Measurements from ENCODE around the gene BLCAP.

BLCAP gene

GRCh38 chr20:37510226-37510625 lies 17.4 kb downstream of the BLCAP start:
- no peak overlapping the region for H2AK5ac ChIP-seq (ENCODE audit: low read length)
- no peak for DNase-seq
- no peak overlapping the region for H4K12ac ChIP-seq (ENCODE audit: low read depth, low read length)
- no peaks in the 10 kb centered on the region for H3K9me3 ChIP-seq (ENCODE audit: insufficient read depth, low read depth, low read length)
- no peak overlapping the region for H3K27ac ChIP-seq (ENCODE audit: low read depth, low read length)
- H3K18ac ChIP-seq (ENCODE audit: low read length) = no peak overlapping the region
- H3K4ac ChIP-seq (ENCODE audit: low read depth, low read length) = no peak overlapping the region
- no CpG with 5 or more reads among the region's 5 CpGs for WGBS (ENCODE audit: extremely low coverage, insufficient coverage, insufficient read length)
- no peaks in the 10 kb centered on the region for H3K79me2 ChIP-seq (ENCODE audit: control insufficient read depth, insufficient read depth, low read length, poor library complexity)
- H2BK5ac ChIP-seq (ENCODE audit: low read depth, low read length, poor library complexity) = no peak overlapping the region
- no peak overlapping the region for H2BK120ac ChIP-seq (ENCODE audit: insufficient read depth, low read length, poor library complexity)
- no peak overlapping the region for H3K4me2 ChIP-seq (ENCODE audit: low read length)
- H3K14ac ChIP-seq (ENCODE audit: low read length) = no peak overlapping the region
- no peaks in the 10 kb centered on the region for H3K27me3 ChIP-seq (ENCODE audit: insufficient read depth, low read length)
- no peak overlapping the region for H3K4me3 ChIP-seq (ENCODE audit: low read depth, low read length)
- H3K36me3 ChIP-seq (ENCODE audit: control insufficient read depth in 1 of 2, insufficient read depth in 2 of 2, low read length in 2 of 2) = peaks cover 26 to 50% of the 10 kb centered on the region in 2 experiments
- H4K91ac ChIP-seq (ENCODE audit: low read depth, low read length) = no peak overlapping the region
- H2BK12ac ChIP-seq (ENCODE audit: low read length) = no peak overlapping the region
- H3K79me1 ChIP-seq (ENCODE audit: low read length) = no peaks in the 10 kb centered on the region
- H4K8ac ChIP-seq (ENCODE audit: low read depth, low read length) = no peak overlapping the region
- H3K9ac ChIP-seq (ENCODE audit: low read length) = no peak overlapping the region
- no peak overlapping the region for H3K23ac ChIP-seq (ENCODE audit: low read length)
- no peak overlapping the region for H2AFZ ChIP-seq (ENCODE audit: insufficient read depth, low read length, poor library complexity)
- H3K4me1 ChIP-seq (ENCODE audit: control insufficient read depth in 1 of 2, insufficient read depth in 2 of 2, low read length in 2 of 2) = peaks cover 5 to 14% of the 10 kb centered on the region in 2 experiments

DNA sequence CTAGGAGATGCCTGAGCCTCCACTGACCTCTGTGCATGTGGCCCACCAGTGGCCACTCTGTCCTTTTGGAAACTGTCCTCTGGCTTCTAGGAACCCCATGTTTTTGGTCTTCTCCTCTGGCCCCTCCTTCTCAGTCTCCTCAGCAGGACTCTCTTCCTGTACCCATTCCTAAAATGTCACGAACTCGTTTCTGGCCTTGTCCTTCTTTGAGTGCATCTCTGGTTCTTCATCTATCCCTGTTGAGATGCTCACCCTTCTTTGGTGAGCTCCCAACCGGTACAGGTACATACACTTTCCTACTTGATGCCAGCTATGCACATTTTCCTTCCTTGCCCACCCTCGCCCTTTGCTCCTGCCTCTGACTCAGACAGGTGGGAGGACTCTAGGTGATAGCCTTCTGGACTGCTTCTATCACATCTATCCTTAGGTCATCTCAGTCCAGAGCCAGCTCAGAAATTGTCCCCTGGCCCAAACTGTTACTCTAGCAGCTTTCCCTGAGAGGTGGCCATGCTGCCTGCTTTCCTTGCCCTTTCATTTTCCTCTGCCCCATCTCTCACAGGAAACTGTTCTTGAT lies 21.4 kb downstream of the BLCAP start:
- DNase-seq = no peak
- no peaks in the 10 kb centered on the region for H3K27me3 ChIP-seq (ENCODE audit: insufficient read depth, low read length)
- no peak overlapping the region for H3K9ac ChIP-seq (ENCODE audit: low read length)
- H2BK12ac ChIP-seq (ENCODE audit: low read length) = no peak overlapping the region
- no peak overlapping the region for H4K12ac ChIP-seq (ENCODE audit: low read depth, low read length)
- no peaks in the 10 kb centered on the region for H3K9me3 ChIP-seq (ENCODE audit: insufficient read depth, low read depth, low read length)
- H2AFZ ChIP-seq (ENCODE audit: insufficient read depth, low read length, poor library complexity) = no peak overlapping the region
- H3K4me1 ChIP-seq (ENCODE audit: control insufficient read depth in 1 of 2, insufficient read depth in 2 of 2, low read length in 2 of 2) = peaks cover 5 to 19% of the 10 kb centered on the region in 2 experiments
- H3K14ac ChIP-seq (ENCODE audit: low read length) = no peak overlapping the region
- peaks cover 13 to 17% of the 10 kb centered on the region in 2 experiments for H3K36me3 ChIP-seq (ENCODE audit: control insufficient read depth in 1 of 2, insufficient read depth in 2 of 2, low read length in 2 of 2)
- H3K27ac ChIP-seq (ENCODE audit: low read depth, low read length) = no peak overlapping the region
- no peak overlapping the region for H4K8ac ChIP-seq (ENCODE audit: low read depth, low read length)
- H3K4ac ChIP-seq (ENCODE audit: low read depth, low read length) = no peak overlapping the region
- H3K79me2 ChIP-seq (ENCODE audit: control insufficient read depth, insufficient read depth, low read length, poor library complexity) = no peaks in the 10 kb centered on the region
- WGBS (ENCODE audit: extremely low coverage, insufficient coverage, insufficient read length) = no CpG with 5 or more reads among the region's 4 CpGs
- H3K18ac ChIP-seq (ENCODE audit: low read length) = no peak overlapping the region
- H4K91ac ChIP-seq (ENCODE audit: low read depth, low read length) = no peak overlapping the region
- H3K23ac ChIP-seq (ENCODE audit: low read length) = no peak overlapping the region
- no peak overlapping the region for H3K4me3 ChIP-seq (ENCODE audit: low read depth, low read length)
- H3K4me2 ChIP-seq (ENCODE audit: low read length) = no peak overlapping the region
- no peak overlapping the region for H2BK5ac ChIP-seq (ENCODE audit: low read depth, low read length, poor library complexity)
- no peaks in the 10 kb centered on the region for H3K79me1 ChIP-seq (ENCODE audit: low read length)
- H2BK120ac ChIP-seq (ENCODE audit: insufficient read depth, low read length, poor library complexity) = no peak overlapping the region
- H2AK5ac ChIP-seq (ENCODE audit: low read length) = no peak overlapping the region

DNA sequence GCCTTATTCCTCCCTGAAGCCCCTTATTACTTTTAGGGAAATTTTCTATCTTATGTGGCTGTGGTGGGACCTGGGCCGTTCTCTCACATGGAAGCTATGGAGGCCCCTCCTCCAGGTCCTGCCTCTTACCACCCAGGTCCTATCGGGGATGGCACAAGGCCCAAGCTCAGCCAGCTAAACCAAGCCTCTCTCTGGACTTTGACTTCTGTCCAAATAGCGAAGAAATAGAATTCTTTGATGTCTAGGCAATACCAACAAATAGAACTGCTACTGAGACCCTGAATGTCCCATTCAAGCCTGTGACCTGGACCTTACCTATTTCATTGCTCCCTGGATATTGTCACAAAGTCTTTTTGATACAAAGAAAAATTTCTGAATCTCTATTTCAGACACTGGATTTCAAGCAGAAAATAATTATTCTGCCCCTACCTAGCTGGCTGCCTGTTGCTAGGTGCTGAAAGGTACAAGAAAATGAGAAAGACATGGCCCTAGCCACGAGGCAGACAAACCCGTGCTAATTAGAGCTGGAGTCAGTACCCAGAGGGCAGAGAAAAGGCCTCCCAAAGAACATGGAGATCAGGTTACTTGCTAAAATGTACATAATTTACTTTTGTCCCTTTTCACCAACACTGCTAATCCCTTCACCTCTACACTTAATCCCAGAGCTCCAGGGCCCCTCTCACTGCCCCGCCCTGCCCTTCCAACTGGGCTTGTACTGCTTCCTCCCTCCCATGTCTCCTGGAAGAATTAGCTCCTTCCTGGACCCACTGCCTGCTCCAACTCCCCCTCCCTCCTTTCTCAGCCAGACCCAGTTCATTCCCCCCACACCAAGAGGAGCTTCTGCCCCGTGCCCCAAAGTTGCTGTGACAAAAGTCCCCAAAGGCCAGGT lies 22.2 kb downstream of the BLCAP start:
- no peak overlapping the region for H3K18ac ChIP-seq (ENCODE audit: low read length)
- H4K8ac ChIP-seq (ENCODE audit: low read depth, low read length) = no peak overlapping the region
- no peak overlapping the region for H3K4me2 ChIP-seq (ENCODE audit: low read length)
- H4K91ac ChIP-seq (ENCODE audit: low read depth, low read length) = no peak overlapping the region
- no peak overlapping the region for H3K23ac ChIP-seq (ENCODE audit: low read length)
- no peak overlapping the region for H3K4ac ChIP-seq (ENCODE audit: low read depth, low read length)
- no peak overlapping the region for H3K27ac ChIP-seq (ENCODE audit: low read depth, low read length)
- no peak overlapping the region for H2BK12ac ChIP-seq (ENCODE audit: low read length)
- no peaks in the 10 kb centered on the region for H3K9me3 ChIP-seq (ENCODE audit: insufficient read depth, low read depth, low read length)
- H3K79me1 ChIP-seq (ENCODE audit: low read length) = no peaks in the 10 kb centered on the region
- no peak overlapping the region for H2BK5ac ChIP-seq (ENCODE audit: low read depth, low read length, poor library complexity)
- peaks cover 5 to 19% of the 10 kb centered on the region in 2 experiments for H3K4me1 ChIP-seq (ENCODE audit: control insufficient read depth in 1 of 2, insufficient read depth in 2 of 2, low read length in 2 of 2)
- no peak overlapping the region for H3K4me3 ChIP-seq (ENCODE audit: low read depth, low read length)
- no peak overlapping the region for H2AFZ ChIP-seq (ENCODE audit: insufficient read depth, low read length, poor library complexity)
- H3K9ac ChIP-seq (ENCODE audit: low read length) = no peak overlapping the region
- no peak overlapping the region for H4K12ac ChIP-seq (ENCODE audit: low read depth, low read length)
- H3K14ac ChIP-seq (ENCODE audit: low read length) = no peak overlapping the region
- DNase-seq = no peak
- no peak overlapping the region for H2BK120ac ChIP-seq (ENCODE audit: insufficient read depth, low read length, poor library complexity)
- no peak overlapping the region for H2AK5ac ChIP-seq (ENCODE audit: low read length)
- peaks cover 11% of the 10 kb centered on the region in 2 experiments for H3K36me3 ChIP-seq (ENCODE audit: control insufficient read depth in 1 of 2, insufficient read depth in 2 of 2, low read length in 2 of 2)
- no peaks in the 10 kb centered on the region for H3K79me2 ChIP-seq (ENCODE audit: control insufficient read depth, insufficient read depth, low read length, poor library complexity)
- WGBS (ENCODE audit: extremely low coverage, insufficient coverage, insufficient read length) = no CpG with 5 or more reads among the region's 7 CpGs
- no peaks in the 10 kb centered on the region for H3K27me3 ChIP-seq (ENCODE audit: insufficient read depth, low read length)

- H4K91ac ChIP-seq (ENCODE audit: low read depth, low read length) = no peak overlapping the region
- no peak overlapping the region for H3K18ac ChIP-seq (ENCODE audit: low read length)
These were observed 23.1 kb downstream of the BLCAP start for GRCh38 chr20:37504404-37505096.

More at GRCh38 chr20:37504404-37505096, 23.1 kb downstream of the BLCAP start:
- Histone ChIP-seq H3K79me2 (ENCODE audit: control insufficient read depth, insufficient read depth, low read length, poor library complexity) (no peaks in the 10 kb centered on the region), H3K27me3 (ENCODE audit: insufficient read depth, low read length) (no peaks in the 10 kb centered on the region), H3K9me3 (ENCODE audit: insufficient read depth, low read depth, low read length) (no peaks in the 10 kb centered on the region), H3K9ac (ENCODE audit: low read length) (no peak overlapping the region), H3K14ac (ENCODE audit: low read length) (no peak overlapping the region), H4K12ac (ENCODE audit: low read depth, low read length) (no peak overlapping the region), H3K4me1 (ENCODE audit: control insufficient read depth in 1 of 2, insufficient read depth in 2 of 2, low read length in 2 of 2) (peaks cover 5 to 19% of the 10 kb centered on the region in 2 experiments), H2AFZ (ENCODE audit: insufficient read depth, low read length, poor library complexity) (no peak overlapping the region), H4K8ac (ENCODE audit: low read depth, low read length) (no peak overlapping the region), H3K27ac (ENCODE audit: low read depth, low read length) (no peak overlapping the region), H3K4me2 (ENCODE audit: low read length) (no peak overlapping the region), H2AK5ac (ENCODE audit: low read length) (no peak overlapping the region), H3K4me3 (ENCODE audit: low read depth, low read length) (no peak overlapping the region), H2BK5ac (ENCODE audit: low read depth, low read length, poor library complexity) (no peak overlapping the region), H3K36me3 (ENCODE audit: control insufficient read depth in 1 of 2, insufficient read depth in 2 of 2, low read length in 2 of 2) (peaks cover 8 to 11% of the 10 kb centered on the region in 2 experiments), H3K23ac (ENCODE audit: low read length) (no peak overlapping the region), H3K79me1 (ENCODE audit: low read length) (no peaks in the 10 kb centered on the region), H2BK120ac (ENCODE audit: insufficient read depth, low read length, poor library complexity) (no peak overlapping the region), H2BK12ac (ENCODE audit: low read length) (no peak overlapping the region), H3K4ac (ENCODE audit: low read depth, low read length) (no peak overlapping the region)
- no CpG with 5 or more reads among the region's 3 CpGs for WGBS (ENCODE audit: extremely low coverage, insufficient coverage, insufficient read length)
- DNase-seq = peak in 1 of 2 donors; percentile 16
